ENCODE results near the gene FOXC2. TPM values are rescaled to one million over a fixed set of nuclear protein-coding genes. Genes with fewer than 3 reads are reported as not detected.

Gene FOXC2
- total RNA-seq, 2 donors from 2014 or later, result 54.5 to 60.7 TPM

DNA sequence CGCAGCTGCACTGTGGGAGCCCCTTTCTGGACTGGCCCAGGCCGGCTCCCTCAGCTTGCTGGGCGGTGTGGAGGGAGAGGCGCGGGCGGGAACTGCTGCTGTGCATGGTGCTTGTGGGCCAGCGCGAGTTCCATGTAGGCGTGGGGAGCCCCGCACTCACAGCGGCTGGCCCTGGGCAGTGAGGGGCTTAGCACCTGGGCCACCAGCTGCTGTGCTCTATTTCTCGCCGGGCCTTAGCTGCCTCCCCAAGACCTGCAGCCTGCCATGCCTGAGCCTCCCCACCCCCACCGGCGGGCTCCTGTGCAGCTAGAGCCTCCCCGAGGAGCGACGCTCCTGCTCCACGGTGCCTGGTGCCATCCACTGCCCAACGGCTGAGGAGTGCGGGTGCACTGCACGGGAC lies 13.3 kb upstream of the FOXC2 start:
- peaks cover 7% of the 10 kb centered on the region for H3K36me3 ChIP-seq
- H3K9me3 ChIP-seq, result no peaks in the 10 kb centered on the region

DNA sequence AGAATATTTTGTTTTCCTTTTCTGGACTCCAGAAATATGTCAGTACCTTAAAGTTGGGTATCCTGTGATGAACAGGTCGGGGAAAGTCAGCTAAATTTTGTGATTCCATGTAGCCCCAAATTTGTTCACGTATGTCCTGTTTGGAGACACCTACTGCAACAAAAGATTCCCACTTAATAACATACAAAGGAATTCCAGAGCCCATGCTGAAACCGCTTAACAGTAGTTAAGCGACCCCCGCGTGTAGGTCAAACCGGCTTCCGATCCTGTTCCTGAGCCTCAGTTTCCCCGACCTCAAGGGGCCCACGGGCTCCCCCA lies 12.1 kb upstream of the FOXC2 start:
- ATAC-seq (ENCODE audit: insufficient number of reproducible peaks, low FRiP score, low read depth), result no peak
- peak overlapping the region; percentile 77 to 82 for H3K27ac ChIP-seq
- H3K4me3 ChIP-seq, result peak overlapping the region; percentile 83
- DNase-seq (ENCODE audit: low spot score), result no peak
- peaks cover 4% of the 10 kb centered on the region for H3K36me3 ChIP-seq
- TF ChIP-seq, protein P1, sequence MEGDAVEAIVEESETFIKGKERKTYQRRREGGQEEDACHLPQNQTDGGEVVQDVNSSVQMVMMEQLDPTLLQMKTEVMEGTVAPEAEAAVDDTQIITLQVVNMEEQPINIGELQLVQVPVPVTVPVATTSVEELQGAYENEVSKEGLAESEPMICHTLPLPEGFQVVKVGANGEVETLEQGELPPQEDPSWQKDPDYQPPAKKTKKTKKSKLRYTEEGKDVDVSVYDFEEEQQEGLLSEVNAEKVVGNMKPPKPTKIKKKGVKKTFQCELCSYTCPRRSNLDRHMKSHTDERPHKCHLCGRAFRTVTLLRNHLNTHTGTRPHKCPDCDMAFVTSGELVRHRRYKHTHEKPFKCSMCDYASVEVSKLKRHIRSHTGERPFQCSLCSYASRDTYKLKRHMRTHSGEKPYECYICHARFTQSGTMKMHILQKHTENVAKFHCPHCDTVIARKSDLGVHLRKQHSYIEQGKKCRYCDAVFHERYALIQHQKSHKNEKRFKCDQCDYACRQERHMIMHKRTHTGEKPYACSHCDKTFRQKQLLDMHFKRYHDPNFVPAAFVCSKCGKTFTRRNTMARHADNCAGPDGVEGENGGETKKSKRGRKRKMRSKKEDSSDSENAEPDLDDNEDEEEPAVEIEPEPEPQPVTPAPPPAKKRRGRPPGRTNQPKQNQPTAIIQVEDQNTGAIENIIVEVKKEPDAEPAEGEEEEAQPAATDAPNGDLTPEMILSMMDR (IDR thresholded peaks at IDR 0.05), result no peak
- H3K4me1 ChIP-seq (ENCODE audit: control insufficient read depth in 1 of 2, low read depth in 2 of 2), result peaks cover 7 to 40% of the 10 kb centered on the region in 2 donors
- H3K9me3 ChIP-seq, result no peaks in the 10 kb centered on the region
- H3K27me3 ChIP-seq (replicated peaks; ENCODE audit: insufficient read depth), result no peaks in the 10 kb centered on the region

More for the DNA sequence above, 13.3 kb upstream of the FOXC2 start:
- DNase-seq (ENCODE audit: low spot score) (no peak), ATAC-seq (ENCODE audit: insufficient number of reproducible peaks, low FRiP score, low read depth) (no peak)
- Histone ChIP-seq H3K27me3 (replicated peaks; ENCODE audit: insufficient read depth) (no peaks in the 10 kb centered on the region), H3K4me1 (ENCODE audit: control insufficient read depth in 1 of 2, low read depth in 2 of 2) (peaks cover 4 to 32% of the 10 kb centered on the region in 2 donors), H3K27ac (no peak overlapping the region), H3K4me3 (no peak overlapping the region)
- TF ChIP-seq, protein P1 (IDR thresholded peaks at IDR 0.05), result no peak

DNA sequence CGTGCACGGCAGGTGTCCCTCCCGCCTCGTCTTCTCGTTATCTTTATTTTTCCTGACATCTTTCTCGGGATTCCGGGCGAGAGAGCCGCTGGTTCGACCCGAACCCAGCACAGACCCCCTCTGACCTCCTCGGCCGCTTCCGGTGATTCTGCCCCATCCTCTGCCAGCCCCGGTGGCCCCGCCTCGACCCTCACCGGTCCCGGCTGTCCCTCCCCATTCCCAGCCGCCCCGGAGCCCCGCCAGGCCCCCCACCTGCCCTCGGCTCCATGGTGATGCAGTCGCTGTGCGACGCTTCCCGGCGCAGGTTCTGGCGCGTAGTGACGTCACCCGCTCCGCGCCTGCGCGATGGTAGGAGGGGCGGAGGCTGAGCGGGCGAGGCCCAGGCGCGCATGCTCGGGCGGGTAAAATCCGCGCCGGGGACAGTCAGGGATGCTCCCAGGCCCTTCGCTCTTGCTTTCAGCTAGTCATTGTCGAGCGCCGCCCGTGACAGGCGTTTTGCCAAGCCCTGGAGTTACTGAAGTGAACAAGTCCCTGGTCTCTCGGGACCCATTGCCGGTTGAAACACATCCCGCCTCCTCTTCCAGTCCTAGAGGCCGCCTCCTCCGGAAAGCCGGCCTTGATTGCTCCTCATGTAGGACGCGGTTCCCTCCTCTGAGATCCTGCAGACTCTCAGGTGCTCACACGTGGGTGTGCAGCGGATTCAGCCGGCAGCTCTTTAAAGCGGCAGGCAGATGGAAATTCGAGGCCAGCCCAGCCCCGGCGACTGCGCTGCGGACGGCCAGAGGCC lies 11.5 kb upstream of the FOXC2 start, which contains the start of gene MTHFSD:
Gene MTHFSD (minus strand): TSS at position 319 of the 787 bp plus-strand sequence. CDS start 51 bp downstream, at position 268.
- Histone ChIP-seq H3K9me3 (no peaks in the 10 kb centered on the region), H3K4me3 (peak within 1 kb of the TSS; percentile 83), H3K4me1 (ENCODE audit: control insufficient read depth in 1 of 2, low read depth in 2 of 2) (peaks cover 7 to 40% of the 10 kb centered on the region in 2 donors), H3K36me3 (peaks cover 3% of the 10 kb centered on the region), H3K27me3 (replicated peaks; ENCODE audit: insufficient read depth) (no peaks in the 10 kb centered on the region), H3K27ac (peak within 1 kb of the TSS; percentile 77 to 82)
- DNase-seq (ENCODE audit: low spot score) (peak; percentile 67), ATAC-seq (ENCODE audit: insufficient number of reproducible peaks, low FRiP score, low read depth) (peak; percentile 62)
- TF ChIP-seq, protein P1 (IDR thresholded peaks at IDR 0.05), result no peak

DNA sequence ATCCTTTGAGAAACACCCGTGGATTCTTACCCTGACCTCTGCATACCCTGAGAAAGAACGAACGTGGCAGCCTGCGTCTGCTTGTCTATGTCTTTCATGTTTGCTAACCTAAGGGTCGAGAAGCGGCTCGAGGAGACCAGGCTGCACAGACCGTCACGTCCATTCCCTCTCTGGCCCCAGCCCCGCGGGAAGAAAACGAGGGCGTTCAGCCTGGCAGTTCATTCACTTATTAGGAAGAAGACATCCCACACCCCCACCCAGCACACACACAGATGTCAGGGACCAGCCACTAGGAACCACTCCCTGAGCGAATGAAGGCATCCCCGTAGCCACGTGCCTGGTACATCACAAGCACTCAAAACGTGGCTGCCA lies 10.9 kb upstream of the FOXC2 start:
- Histone ChIP-seq H3K27me3 (replicated peaks; ENCODE audit: insufficient read depth) (no peaks in the 10 kb centered on the region), H3K27ac (peak overlapping the region; percentile 77 to 82), H3K36me3 (no peaks in the 10 kb centered on the region), H3K4me3 (peak overlapping the region; percentile 83), H3K4me1 (ENCODE audit: control insufficient read depth in 1 of 2, low read depth in 2 of 2) (peaks cover 7 to 40% of the 10 kb centered on the region in 2 donors), H3K9me3 (no peaks in the 10 kb centered on the region)
- TF ChIP-seq, protein P1 (IDR thresholded peaks at IDR 0.05), result no peak
- no peak for DNase-seq (ENCODE audit: low spot score)
- ATAC-seq (ENCODE audit: insufficient number of reproducible peaks, low FRiP score, low read depth), result no peak

DNA sequence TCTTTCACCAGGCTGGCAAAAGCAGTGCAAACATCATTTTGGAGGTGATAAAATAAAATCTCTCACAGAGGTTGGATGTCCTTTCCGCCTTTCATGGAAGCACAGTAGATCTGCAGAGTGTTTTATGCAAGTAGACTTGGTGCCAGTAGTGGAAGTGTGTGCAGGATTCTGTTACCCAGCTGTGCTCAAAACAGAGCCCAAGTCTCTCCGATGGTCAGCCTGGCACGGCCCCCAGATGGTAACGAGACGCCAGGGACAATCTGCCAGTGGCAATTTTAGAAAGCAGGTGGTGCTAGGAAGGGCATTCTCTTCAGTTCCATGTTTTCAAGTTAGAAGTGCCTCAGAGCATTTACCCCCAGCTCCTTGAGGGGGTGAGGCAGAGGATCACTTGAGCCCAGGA lies 10.1 kb upstream of the FOXC2 start:
- Histone ChIP-seq H3K27ac (peak overlapping the region; percentile 36 to 77), H3K27me3 (replicated peaks; ENCODE audit: insufficient read depth) (no peaks in the 10 kb centered on the region), H3K9me3 (no peaks in the 10 kb centered on the region), H3K4me1 (ENCODE audit: control insufficient read depth in 1 of 2, low read depth in 2 of 2) (peaks cover 7 to 40% of the 10 kb centered on the region in 2 donors), H3K36me3 (no peaks in the 10 kb centered on the region), H3K4me3 (no peak overlapping the region)
- ATAC-seq (ENCODE audit: insufficient number of reproducible peaks, low FRiP score, low read depth), result no peak
- TF ChIP-seq, protein P1 (IDR thresholded peaks at IDR 0.05), result no peak
- DNase-seq (ENCODE audit: low spot score), result no peak

All from thoracic aorta (tissue), 2 donors.